Measurements from ENCODE around the gene TOPBP1.

Gene TOPBP1

GRCh38 chr3:133607816-133608215 is 53.9 kb downstream of the TOPBP1 start:
- ATAC-seq (no peak), DNase-seq (no peak)

- DNase-seq (no peak), ATAC-seq (no peak)
These were observed 54.8 kb downstream of the TOPBP1 start for GRCh38 chr3:133606902-133607301.

GRCh38 chr3:133606342-133606741 is 55.4 kb downstream of the TOPBP1 start:
- no peak for DNase-seq

GRCh38 chr3:133600572-133601081 is 61.1 kb downstream of the TOPBP1 start:
- no peak for DNase-seq
- ATAC-seq, result no peak

More at GRCh38 chr3:133606342-133606741, 55.4 kb downstream of the TOPBP1 start:
- no peak for ATAC-seq

GRCh38 chr3:133599280-133599679 is 62.5 kb downstream of the TOPBP1 start:
- DNase-seq (no peak), ATAC-seq (no peak)

- DNase-seq (no peak), ATAC-seq (no peak)
These were observed 63.3 kb downstream of the TOPBP1 start for GRCh38 chr3:133598405-133598804.

- DNase-seq, result peak; percentile 26
- ATAC-seq, result peak; percentile 94
These were observed 66.4 kb downstream of the TOPBP1 start for GRCh38 chr3:133595341-133595740.

GRCh38 chr3:133593243-133593642 is 68.5 kb downstream of the TOPBP1 start:
- ATAC-seq, result no peak
- DNase-seq, result no peak

- ATAC-seq (peak; percentile 30), DNase-seq (peak; percentile 27)
These were observed 68.9 kb downstream of the TOPBP1 start for GRCh38 chr3:133592843-133593242.

- DNase-seq (no peak), ATAC-seq (no peak)
These were observed 70.4 kb downstream of the TOPBP1 start for GRCh38 chr3:133591271-133591742.

GRCh38 chr3:133589503-133589902 is 72.2 kb downstream of the TOPBP1 start:
- ATAC-seq (no peak), DNase-seq (no peak)

GRCh38 chr3:133588784-133589465 is 72.8 kb downstream of the TOPBP1 start:
- ATAC-seq, result no peak
- DNase-seq, result no peak

- DNase-seq, result no peak
These were observed 73.7 kb downstream of the TOPBP1 start for GRCh38 chr3:133588035-133588434.

GRCh38 chr3:133583396-133583795 is 78.3 kb downstream of the TOPBP1 start:
- DNase-seq, result no peak
- ATAC-seq, result no peak

More at GRCh38 chr3:133588035-133588434, 73.7 kb downstream of the TOPBP1 start:
- ATAC-seq, result no peak

- DNase-seq (no peak), ATAC-seq (no peak)
These were observed 83.1 kb downstream of the TOPBP1 start for GRCh38 chr3:133578548-133579191.

GRCh38 chr3:133576169-133576568 is 85.6 kb downstream of the TOPBP1 start:
- DNase-seq (no peak), ATAC-seq (no peak)

GRCh38 chr3:133575086-133575485 is 86.7 kb downstream of the TOPBP1 start:
- no peak for DNase-seq
- no peak for ATAC-seq

GRCh38 chr3:133574260-133574881 is 87.4 kb downstream of the TOPBP1 start:
- ATAC-seq, result peak; percentile 60
- peak; percentile 76 for DNase-seq

GRCh38 chr3:133573629-133574194 is 88.0 kb downstream of the TOPBP1 start, which contains the start of gene CDV3:
TSS of gene CDV3 (plus strand) at chr3:133573686. CDS start at chr3:133574045, 359 bp downstream.
- ATAC-seq, result peak; percentile 21
- DNase-seq, result no peak

- ATAC-seq, result peak; percentile 84
These were observed 88.6 kb downstream of the TOPBP1 start for GRCh38 chr3:133573054-133573628.

GRCh38 chr3:133572158-133573053 is 89.3 kb downstream of the TOPBP1 start:
- DNase-seq (peak; percentile 13), ATAC-seq (no peak)

More at GRCh38 chr3:133573054-133573628, 88.6 kb downstream of the TOPBP1 start:
- DNase-seq, result peak; percentile 100
